Vagina (tissue), 2 donors: Measurements from ENCODE around the gene SLFN13.
"Not testable (repeated sequence)": the region's sequence is repeated elsewhere in the genome, so short reads cannot be mapped to it uniquely, and the experiment has no call there.

ENCODE experiments used
- CTCF ChIP-seq, 3 experiments: fragments of 450-650 bp in 2 of 3; fragments of 200-600 bp in 1 of 3; sonication (generic) in 1 of 3; IDR thresholded peaks; one replicate each; pipeline ENCODE4 v1.5.1; 2017 to 2019; ENCODE audit warnings: antibody characterized with exemption in 3 of 3, mild to moderate bottlenecking in 2 of 3, moderate library complexity in 2 of 3
- POLR2A ChIP-seq, 2 donors: fragments of 450-650 bp; IDR thresholded peaks; one replicate each; pipeline ENCODE4 v1.6.1; 2017; ENCODE audit warnings: antibody characterized with exemption in 2 of 2, mild to moderate bottlenecking in 2 of 2, moderate library complexity in 2 of 2

GRCh38 chr17:35414707-35415106 lies 33.9 kb downstream of the SLFN13 start:
- not testable (repeated sequence) for TF ChIP-seq POLR2A, CTCF (IDR thresholded peaks at IDR 0.05)
